ENCODE results near the gene AIFM3. TPM values are rescaled to one million over a fixed set of nuclear protein-coding genes. Genes with fewer than 3 reads are reported as not detected.

AIFM3 gene
- total RNA-seq, 1 donor from 2014 or later = 0.99 TPM

- H3K9me3 Mint-ChIP-seq (ENCODE audit: unreplicated experiment) = no peaks in the 10 kb centered on the region
- H3K36me3 Mint-ChIP-seq (ENCODE audit: unreplicated experiment) = peaks cover 9% of the 10 kb centered on the region
- TF ChIP-seq CTCF (IDR thresholded peaks at IDR 0.05) = no peak
- no peak overlapping the region for H3K4me3 Mint-ChIP-seq (ENCODE audit: unreplicated experiment)
- no peak overlapping the region for H3K27ac Mint-ChIP-seq (ENCODE audit: unreplicated experiment)
- H3K4me1 Mint-ChIP-seq (ENCODE audit: unreplicated experiment) = peaks cover 41% of the 10 kb centered on the region
- no peak for DNase-seq (ENCODE audit: extremely low spot score, unreplicated experiment)
- no peaks in the 10 kb centered on the region for H3K27me3 Mint-ChIP-seq (ENCODE audit: unreplicated experiment)
These were observed 23.7 kb upstream of the AIFM3 start for GRCh38 chr22:20943104-20943933.

- TF ChIP-seq CTCF (IDR thresholded peaks at IDR 0.05) = no peak
- Mint-ChIP-seq H3K4me1 (ENCODE audit: unreplicated experiment) (peaks cover 41% of the 10 kb centered on the region), H3K27ac (ENCODE audit: unreplicated experiment) (no peak overlapping the region)
These were observed 23.0 kb upstream of the AIFM3 start for GRCh38 chr22:20944042-20944441.

GRCh38 chr22:20945578-20945934 lies 21.5 kb upstream of the AIFM3 start:
- no peak for DNase-seq (ENCODE audit: extremely low spot score, unreplicated experiment)
- Mint-ChIP-seq H3K4me3 (ENCODE audit: unreplicated experiment) (no peak overlapping the region), H3K27ac (ENCODE audit: unreplicated experiment) (peak overlapping the region; percentile 47), H3K36me3 (ENCODE audit: unreplicated experiment) (peaks cover 16% of the 10 kb centered on the region), H3K9me3 (ENCODE audit: unreplicated experiment) (no peaks in the 10 kb centered on the region), H3K27me3 (ENCODE audit: unreplicated experiment) (no peaks in the 10 kb centered on the region), H3K4me1 (ENCODE audit: unreplicated experiment) (peaks cover 31% of the 10 kb centered on the region)
- no peak for TF ChIP-seq CTCF (IDR thresholded peaks at IDR 0.05)

More at GRCh38 chr22:20944042-20944441, 23.0 kb upstream of the AIFM3 start:
- Mint-ChIP-seq H3K27me3 (ENCODE audit: unreplicated experiment) (no peaks in the 10 kb centered on the region), H3K36me3 (ENCODE audit: unreplicated experiment) (peaks cover 9% of the 10 kb centered on the region), H3K4me3 (ENCODE audit: unreplicated experiment) (no peak overlapping the region), H3K9me3 (ENCODE audit: unreplicated experiment) (no peaks in the 10 kb centered on the region)
- no peak for DNase-seq (ENCODE audit: extremely low spot score, unreplicated experiment)

- no peaks in the 10 kb centered on the region for H3K27me3 Mint-ChIP-seq (ENCODE audit: unreplicated experiment)
- H3K9me3 Mint-ChIP-seq (ENCODE audit: unreplicated experiment) = no peaks in the 10 kb centered on the region
- peaks cover 29% of the 10 kb centered on the region for H3K4me1 Mint-ChIP-seq (ENCODE audit: unreplicated experiment)
- H3K4me3 Mint-ChIP-seq (ENCODE audit: unreplicated experiment) = no peak overlapping the region
- H3K36me3 Mint-ChIP-seq (ENCODE audit: unreplicated experiment) = peaks cover 19% of the 10 kb centered on the region
- TF ChIP-seq CTCF (IDR thresholded peaks at IDR 0.05) = no peak
- no peak for DNase-seq (ENCODE audit: extremely low spot score, unreplicated experiment)
- H3K27ac Mint-ChIP-seq (ENCODE audit: unreplicated experiment) = peak overlapping the region; percentile 47
These were observed 20.7 kb upstream of the AIFM3 start for GRCh38 chr22:20946080-20946986.

- no peaks in the 10 kb centered on the region for H3K27me3 Mint-ChIP-seq (ENCODE audit: unreplicated experiment)
- no peaks in the 10 kb centered on the region for H3K9me3 Mint-ChIP-seq (ENCODE audit: unreplicated experiment)
- no peak for TF ChIP-seq CTCF (IDR thresholded peaks at IDR 0.05)
- no peak overlapping the region for H3K4me3 Mint-ChIP-seq (ENCODE audit: unreplicated experiment)
- no peak for DNase-seq (ENCODE audit: extremely low spot score, unreplicated experiment)
- peaks cover 27% of the 10 kb centered on the region for H3K4me1 Mint-ChIP-seq (ENCODE audit: unreplicated experiment)
- no peak overlapping the region for H3K27ac Mint-ChIP-seq (ENCODE audit: unreplicated experiment)
- H3K36me3 Mint-ChIP-seq (ENCODE audit: unreplicated experiment) = peaks cover 22% of the 10 kb centered on the region
These were observed 20.1 kb upstream of the AIFM3 start for GRCh38 chr22:20946991-20947390.

All from osteocyte (in vitro differentiated cells).